T-helper 1 cell treated with Interleukin-12 subunit alpha and Interleukin-12 subunit beta and Interleukin-4 antibody, amounts not matched to agents 30 μg/mL and 1 μg/mL, for 36 hours (primary cell): Measurements from ENCODE around the gene RGS5.

ENCODE experiments used
- H3K27ac Mint-ChIP-seq: one replicate; pipeline ENCODE4 v1.8.0; 2021; ENCODE audit warnings: mild to moderate bottlenecking, mixed read lengths
- H3K27me3 Mint-ChIP-seq: one replicate; pipeline ENCODE4 v1.8.0; 2021; ENCODE audit warnings: low read depth, mixed read lengths
- H3K36me3 Mint-ChIP-seq: one replicate; pipeline ENCODE4 v1.8.0; 2021; ENCODE audit warnings: low read depth, mixed read lengths
- H3K4me1 Mint-ChIP-seq: one replicate; pipeline ENCODE4 v1.8.0; 2021; ENCODE audit warnings: low read depth, mixed read lengths
- H3K4me3 Mint-ChIP-seq: one replicate; pipeline ENCODE4 v1.8.0; 2021; ENCODE audit warnings: mild to moderate bottlenecking, moderate library complexity, mixed read lengths
- H3K9me3 Mint-ChIP-seq: one replicate; pipeline ENCODE4 v1.8.0; 2021; ENCODE audit warnings: mixed read lengths

The RGS5 gene

GRCh38 chr1:163144418-163144817, 58.3 kb downstream of the RGS5 start:
- Mint-ChIP-seq H3K4me3 (no peak overlapping the region), H3K36me3 (no peaks in the 10 kb centered on the region), H3K9me3 (no peaks in the 10 kb centered on the region)

GRCh38 chr1:163142152-163142551, 60.6 kb downstream of the RGS5 start:
- H3K27me3 Mint-ChIP-seq, result no peaks in the 10 kb centered on the region
- no peak overlapping the region for H3K27ac Mint-ChIP-seq
- no peaks in the 10 kb centered on the region for H3K9me3 Mint-ChIP-seq
- no peaks in the 10 kb centered on the region for H3K4me1 Mint-ChIP-seq
- H3K36me3 Mint-ChIP-seq, result no peaks in the 10 kb centered on the region
- no peak overlapping the region for H3K4me3 Mint-ChIP-seq

More at GRCh38 chr1:163144418-163144817, 58.3 kb downstream of the RGS5 start:
- Mint-ChIP-seq H3K27me3 (no peaks in the 10 kb centered on the region), H3K27ac (no peak overlapping the region), H3K4me1 (no peaks in the 10 kb centered on the region)

GRCh38 chr1:163141556-163141955, 61.2 kb downstream of the RGS5 start:
- Mint-ChIP-seq H3K4me1 (no peaks in the 10 kb centered on the region), H3K27me3 (no peaks in the 10 kb centered on the region), H3K36me3 (no peaks in the 10 kb centered on the region), H3K9me3 (no peaks in the 10 kb centered on the region), H3K27ac (no peak overlapping the region), H3K4me3 (no peak overlapping the region)

- H3K27me3 Mint-ChIP-seq, result no peaks in the 10 kb centered on the region
- no peaks in the 10 kb centered on the region for H3K4me1 Mint-ChIP-seq
- H3K36me3 Mint-ChIP-seq, result no peaks in the 10 kb centered on the region
- no peaks in the 10 kb centered on the region for H3K9me3 Mint-ChIP-seq
- no peak overlapping the region for H3K27ac Mint-ChIP-seq
- no peak overlapping the region for H3K4me3 Mint-ChIP-seq
These were observed 65.0 kb downstream of the RGS5 start for GRCh38 chr1:163137556-163138265.

- no peak overlapping the region for H3K27ac Mint-ChIP-seq
- H3K4me1 Mint-ChIP-seq, result no peaks in the 10 kb centered on the region
- H3K27me3 Mint-ChIP-seq, result no peaks in the 10 kb centered on the region
- H3K36me3 Mint-ChIP-seq, result no peaks in the 10 kb centered on the region
- no peak overlapping the region for H3K4me3 Mint-ChIP-seq
- no peaks in the 10 kb centered on the region for H3K9me3 Mint-ChIP-seq
These were observed 70.7 kb downstream of the RGS5 start for GRCh38 chr1:163131981-163132380.

GRCh38 chr1:163130225-163130856, 72.4 kb downstream of the RGS5 start:
- no peak overlapping the region for H3K27ac Mint-ChIP-seq
- no peaks in the 10 kb centered on the region for H3K36me3 Mint-ChIP-seq
- H3K27me3 Mint-ChIP-seq, result no peaks in the 10 kb centered on the region
- H3K9me3 Mint-ChIP-seq, result no peaks in the 10 kb centered on the region
- no peak overlapping the region for H3K4me3 Mint-ChIP-seq
- H3K4me1 Mint-ChIP-seq, result no peaks in the 10 kb centered on the region

GRCh38 chr1:163128282-163128681, 74.4 kb downstream of the RGS5 start:
- Mint-ChIP-seq H3K4me1 (no peaks in the 10 kb centered on the region), H3K4me3 (no peak overlapping the region), H3K27ac (no peak overlapping the region), H3K36me3 (no peaks in the 10 kb centered on the region), H3K27me3 (no peaks in the 10 kb centered on the region), H3K9me3 (no peaks in the 10 kb centered on the region)

- no peaks in the 10 kb centered on the region for H3K36me3 Mint-ChIP-seq
- H3K27me3 Mint-ChIP-seq, result no peaks in the 10 kb centered on the region
- no peak overlapping the region for H3K27ac Mint-ChIP-seq
- no peaks in the 10 kb centered on the region for H3K9me3 Mint-ChIP-seq
- H3K4me3 Mint-ChIP-seq, result no peak overlapping the region
- no peaks in the 10 kb centered on the region for H3K4me1 Mint-ChIP-seq
These were observed 77.9 kb downstream of the RGS5 start for GRCh38 chr1:163124812-163125211.

- Mint-ChIP-seq H3K27ac (no peak overlapping the region), H3K4me1 (no peaks in the 10 kb centered on the region), H3K27me3 (peaks cover 3% of the 10 kb centered on the region)
These were observed 82.3 kb downstream of the RGS5 start for GRCh38 chr1:163120372-163120771.

GRCh38 chr1:163119707-163120106, 83.0 kb downstream of the RGS5 start:
- Mint-ChIP-seq H3K4me3 (no peak overlapping the region), H3K36me3 (no peaks in the 10 kb centered on the region), H3K27ac (no peak overlapping the region), H3K27me3 (peaks cover 3% of the 10 kb centered on the region), H3K9me3 (no peaks in the 10 kb centered on the region), H3K4me1 (no peaks in the 10 kb centered on the region)

More at GRCh38 chr1:163120372-163120771, 82.3 kb downstream of the RGS5 start:
- Mint-ChIP-seq H3K36me3 (no peaks in the 10 kb centered on the region), H3K9me3 (no peaks in the 10 kb centered on the region), H3K4me3 (no peak overlapping the region)

- peaks cover 3% of the 10 kb centered on the region for H3K27me3 Mint-ChIP-seq
- peaks cover 3% of the 10 kb centered on the region for H3K9me3 Mint-ChIP-seq
- no peaks in the 10 kb centered on the region for H3K36me3 Mint-ChIP-seq
- H3K4me1 Mint-ChIP-seq, result no peaks in the 10 kb centered on the region
- no peak overlapping the region for H3K4me3 Mint-ChIP-seq
- no peak overlapping the region for H3K27ac Mint-ChIP-seq
These were observed 86.8 kb downstream of the RGS5 start for GRCh38 chr1:163115887-163116286.

- H3K36me3 Mint-ChIP-seq, result no peaks in the 10 kb centered on the region
- H3K4me3 Mint-ChIP-seq, result no peak overlapping the region
- H3K4me1 Mint-ChIP-seq, result no peaks in the 10 kb centered on the region
- peaks cover 4% of the 10 kb centered on the region for H3K27me3 Mint-ChIP-seq
- no peak overlapping the region for H3K27ac Mint-ChIP-seq
- peaks cover 5% of the 10 kb centered on the region for H3K9me3 Mint-ChIP-seq
These were observed 95.1 kb downstream of the RGS5 start for GRCh38 chr1:163107655-163108054.

- Mint-ChIP-seq H3K36me3 (no peaks in the 10 kb centered on the region), H3K4me1 (no peaks in the 10 kb centered on the region), H3K27ac (no peak overlapping the region), H3K9me3 (peaks cover 5% of the 10 kb centered on the region), H3K4me3 (no peak overlapping the region), H3K27me3 (peaks cover 4% of the 10 kb centered on the region)
These were observed 96.2 kb downstream of the RGS5 start for GRCh38 chr1:163106364-163106987.

GRCh38 chr1:163104385-163105099, 98.2 kb downstream of the RGS5 start:
- peaks cover 4% of the 10 kb centered on the region for H3K27me3 Mint-ChIP-seq
- H3K27ac Mint-ChIP-seq, result no peak overlapping the region
- H3K36me3 Mint-ChIP-seq, result no peaks in the 10 kb centered on the region
- no peaks in the 10 kb centered on the region for H3K4me1 Mint-ChIP-seq
- H3K4me3 Mint-ChIP-seq, result no peak overlapping the region
- no peaks in the 10 kb centered on the region for H3K9me3 Mint-ChIP-seq
